Measurements from ENCODE around the gene AGRN.

Gene AGRN

GRCh38 chr1:998745-998994 is 21.2 kb upstream of the AGRN start:
- H4K20me1 ChIP-seq (ENCODE audit: insufficient read depth): no peaks in the 10 kb centered on the region
- peaks cover 67% of the 10 kb centered on the region for H3K27me3 ChIP-seq (ENCODE audit: insufficient read depth, low read depth)
- H3K27ac ChIP-seq: no peak overlapping the region
- no peak overlapping the region for H2AFZ ChIP-seq (ENCODE audit: low read depth)
- H3K9ac ChIP-seq: no peak overlapping the region
- TF ChIP-seq CTCF (conservative IDR thresholded peaks at IDR 0.05; ENCODE audit: low read depth, low read length): no peak
- no peak overlapping the region for H3K4me3 ChIP-seq (IDR thresholded peaks at IDR 0.05; ENCODE audit: insufficient read depth, low read depth, low read length)
- peaks cover 4% of the 10 kb centered on the region for H3K4me1 ChIP-seq (ENCODE audit: low read depth, poor library complexity, severe bottlenecking)
- H3K4me2 ChIP-seq: no peak overlapping the region
- no peaks in the 10 kb centered on the region for H3K36me3 ChIP-seq (ENCODE audit: insufficient read depth)
- H3K79me2 ChIP-seq (ENCODE audit: insufficient read depth, low read depth): no peaks in the 10 kb centered on the region

- Histone ChIP-seq H3K4me2 (no peak overlapping the region), H3K4me3 (IDR thresholded peaks at IDR 0.05; ENCODE audit: insufficient read depth, low read depth, low read length) (no peak overlapping the region), H3K27me3 (ENCODE audit: insufficient read depth, low read depth) (peaks cover 67% of the 10 kb centered on the region), H3K79me2 (ENCODE audit: insufficient read depth, low read depth) (no peaks in the 10 kb centered on the region), H2AFZ (ENCODE audit: low read depth) (no peak overlapping the region), H3K4me1 (ENCODE audit: low read depth, poor library complexity, severe bottlenecking) (peaks cover 4% of the 10 kb centered on the region), H3K27ac (no peak overlapping the region), H3K9ac (no peak overlapping the region), H3K36me3 (ENCODE audit: insufficient read depth) (no peaks in the 10 kb centered on the region), H4K20me1 (ENCODE audit: insufficient read depth) (no peaks in the 10 kb centered on the region)
- no peak for TF ChIP-seq CTCF (conservative IDR thresholded peaks at IDR 0.05; ENCODE audit: low read depth, low read length)
Measured at GRCh38 chr1:998995-999724, 20.8 kb upstream of the AGRN start.

- no peak within 1 kb of the TSS for H3K27ac ChIP-seq
- H3K36me3 ChIP-seq (ENCODE audit: insufficient read depth): no peaks in the 10 kb centered on the region
- peaks cover 8% of the 10 kb centered on the region for H3K4me1 ChIP-seq (ENCODE audit: low read depth, poor library complexity, severe bottlenecking)
- no peak within 1 kb of the TSS for H2AFZ ChIP-seq (ENCODE audit: low read depth)
- no peak within 1 kb of the TSS for H3K4me2 ChIP-seq
- TF ChIP-seq CTCF (conservative IDR thresholded peaks at IDR 0.05; ENCODE audit: low read depth, low read length): no peak
- H3K4me3 ChIP-seq (IDR thresholded peaks at IDR 0.05; ENCODE audit: insufficient read depth, low read depth, low read length): no peak within 1 kb of the TSS
- no peaks in the 10 kb centered on the region for H4K20me1 ChIP-seq (ENCODE audit: insufficient read depth)
- H3K9ac ChIP-seq: no peak within 1 kb of the TSS
- no peaks in the 10 kb centered on the region for H3K79me2 ChIP-seq (ENCODE audit: insufficient read depth, low read depth)
- H3K27me3 ChIP-seq (ENCODE audit: insufficient read depth, low read depth): peaks cover 67% of the 10 kb centered on the region
Measured at GRCh38 chr1:999725-1000356, 20.1 kb upstream of the AGRN start, which contains the start of gene HES4. TSS of gene HES4 (minus strand) at chr1:1000097. CDS start at chr1:999973, 124 bp downstream.

- H2AFZ ChIP-seq (ENCODE audit: low read depth): no peak overlapping the region
- no peak for TF ChIP-seq CTCF (conservative IDR thresholded peaks at IDR 0.05; ENCODE audit: low read depth, low read length)
- peaks cover 15% of the 10 kb centered on the region for H3K4me1 ChIP-seq (ENCODE audit: low read depth, poor library complexity, severe bottlenecking)
- H4K20me1 ChIP-seq (ENCODE audit: insufficient read depth): no peaks in the 10 kb centered on the region
- H3K4me3 ChIP-seq (IDR thresholded peaks at IDR 0.05; ENCODE audit: insufficient read depth, low read depth, low read length): no peak overlapping the region
- H3K36me3 ChIP-seq (ENCODE audit: insufficient read depth): no peaks in the 10 kb centered on the region
- H3K4me2 ChIP-seq: no peak overlapping the region
- no peak overlapping the region for H3K9ac ChIP-seq
- peaks cover 67% of the 10 kb centered on the region for H3K27me3 ChIP-seq (ENCODE audit: insufficient read depth, low read depth)
- no peak overlapping the region for H3K27ac ChIP-seq
- no peaks in the 10 kb centered on the region for H3K79me2 ChIP-seq (ENCODE audit: insufficient read depth, low read depth)
Measured at GRCh38 chr1:1000357-1001056, 19.4 kb upstream of the AGRN start.
